Measurements from ENCODE around the gene XG.

Gene XG

GRCh38 chrX:2857566-2857965, 105.7 kb downstream of the XG start:
- Histone ChIP-seq H3K36me3 (replicated peaks; ENCODE audit: insufficient read depth, low read length) (no peaks in the 10 kb centered on the region), H2AFZ (ENCODE audit: low read length) (no peak overlapping the region)
- TF ChIP-seq EZH2phosphoT487 (IDR thresholded peaks at IDR 0.05; ENCODE audit: low read length), result no peak
- TF ChIP-seq EZH2 (optimal IDR thresholded peaks at IDR 0.05; ENCODE audit: low read depth, low read length), result no peak
- no peak for TF ChIP-seq CTCF (IDR thresholded peaks at IDR 0.05; ENCODE audit: low read length)

DNA sequence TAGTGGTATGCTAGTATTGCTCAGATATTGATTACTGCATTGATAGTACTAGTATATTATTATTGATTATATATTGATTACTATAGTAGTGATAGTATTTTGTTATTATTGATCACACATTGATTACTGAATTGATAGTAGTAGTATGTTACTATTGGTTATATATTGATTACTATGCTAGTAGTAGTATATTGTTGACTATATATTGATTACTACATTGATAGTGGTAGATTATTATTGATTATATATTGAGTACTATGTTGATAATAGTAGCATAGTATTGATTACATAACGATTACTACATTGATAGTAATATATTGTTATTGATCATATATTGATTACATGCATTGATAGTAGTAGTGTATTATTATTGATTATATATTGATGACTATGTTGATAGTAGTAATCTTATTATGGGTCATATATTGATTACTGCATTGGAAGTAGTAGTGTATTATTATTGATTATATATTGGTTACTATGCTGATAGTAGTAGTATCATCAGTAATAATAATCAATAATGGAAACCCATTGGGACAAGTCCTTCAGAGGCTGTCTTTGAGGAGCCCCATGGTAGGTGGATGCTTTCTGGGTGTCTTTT, 107.5 kb downstream of the XG start:
- no peak for DNase-seq
- Histone ChIP-seq H3K9me2 (replicated peaks; ENCODE audit: insufficient read depth, low read length) (no peaks in the 10 kb centered on the region), H3K4me1 (ENCODE audit: low read length) (no peaks in the 10 kb centered on the region), H3K9ac (ENCODE audit: low read length) (no peak overlapping the region), H3K27ac (ENCODE audit: low read length) (no peak overlapping the region), H2AFZ (ENCODE audit: low read length) (no peak overlapping the region), H3K27me3 (replicated peaks; ENCODE audit: insufficient read depth, low read length) (no peaks in the 10 kb centered on the region), H3F3A (ENCODE audit: insufficient read depth, low read length) (no peaks in the 10 kb centered on the region), H3K9me3 (replicated peaks; ENCODE audit: insufficient read depth, low read length) (no peaks in the 10 kb centered on the region), H4K20me1 (ENCODE audit: insufficient read depth, low read length) (no peaks in the 10 kb centered on the region), H3K4me3 (ENCODE audit: low read length) (no peak overlapping the region), H3K36me3 (replicated peaks; ENCODE audit: insufficient read depth, low read length) (no peaks in the 10 kb centered on the region), H3K4me2 (ENCODE audit: low read depth, low read length) (no peak overlapping the region), H3K79me2 (ENCODE audit: low read length) (no peaks in the 10 kb centered on the region)
- no peak for TF ChIP-seq EZH2phosphoT487 (IDR thresholded peaks at IDR 0.05; ENCODE audit: low read length)
- no peak for TF ChIP-seq EZH2 (optimal IDR thresholded peaks at IDR 0.05; ENCODE audit: low read depth, low read length)
- TF ChIP-seq CTCF (IDR thresholded peaks at IDR 0.05; ENCODE audit: low read length), result no peak

More at GRCh38 chrX:2857566-2857965, 105.7 kb downstream of the XG start:
- Histone ChIP-seq H3K9me2 (replicated peaks; ENCODE audit: insufficient read depth, low read length) (no peaks in the 10 kb centered on the region), H3K4me2 (ENCODE audit: low read depth, low read length) (no peak overlapping the region), H3K9me3 (replicated peaks; ENCODE audit: insufficient read depth, low read length) (no peaks in the 10 kb centered on the region), H3K4me1 (ENCODE audit: low read length) (no peaks in the 10 kb centered on the region), H3K27ac (ENCODE audit: low read length) (no peak overlapping the region), H3K9ac (ENCODE audit: low read length) (no peak overlapping the region), H3K4me3 (ENCODE audit: low read length) (no peak overlapping the region), H3F3A (ENCODE audit: insufficient read depth, low read length) (no peaks in the 10 kb centered on the region), H4K20me1 (ENCODE audit: insufficient read depth, low read length) (no peaks in the 10 kb centered on the region), H3K27me3 (replicated peaks; ENCODE audit: insufficient read depth, low read length) (no peaks in the 10 kb centered on the region), H3K79me2 (ENCODE audit: low read length) (no peaks in the 10 kb centered on the region)
- DNase-seq, result no peak

GRCh38 chrX:2862404-2862803, 110.6 kb downstream of the XG start:
- no peaks in the 10 kb centered on the region for H3F3A ChIP-seq (ENCODE audit: insufficient read depth, low read length)
- H2AFZ ChIP-seq (ENCODE audit: low read length), result no peak overlapping the region
- no peaks in the 10 kb centered on the region for H3K4me1 ChIP-seq (ENCODE audit: low read length)
- TF ChIP-seq CTCF (IDR thresholded peaks at IDR 0.05; ENCODE audit: low read length), result no peak
- TF ChIP-seq EZH2 (optimal IDR thresholded peaks at IDR 0.05; ENCODE audit: low read depth, low read length), result no peak
- TF ChIP-seq EZH2phosphoT487 (IDR thresholded peaks at IDR 0.05; ENCODE audit: low read length), result no peak
- DNase-seq, result no peak
- H3K9ac ChIP-seq (ENCODE audit: low read length), result no peak overlapping the region
- H3K79me2 ChIP-seq (ENCODE audit: low read length), result no peaks in the 10 kb centered on the region
- no peaks in the 10 kb centered on the region for H3K27me3 ChIP-seq (replicated peaks; ENCODE audit: insufficient read depth, low read length)
- H4K20me1 ChIP-seq (ENCODE audit: insufficient read depth, low read length), result no peaks in the 10 kb centered on the region
- H3K9me3 ChIP-seq (replicated peaks; ENCODE audit: insufficient read depth, low read length), result no peaks in the 10 kb centered on the region
- no peaks in the 10 kb centered on the region for H3K36me3 ChIP-seq (replicated peaks; ENCODE audit: insufficient read depth, low read length)
- H3K27ac ChIP-seq (ENCODE audit: low read length), result no peak overlapping the region
- no peak overlapping the region for H3K4me3 ChIP-seq (ENCODE audit: low read length)
- H3K4me2 ChIP-seq (ENCODE audit: low read depth, low read length), result no peak overlapping the region
- no peaks in the 10 kb centered on the region for H3K9me2 ChIP-seq (replicated peaks; ENCODE audit: insufficient read depth, low read length)
